ENCODE results near the gene RBM6.
A peak's percentile ranks its signal among the peaks of the same experiment; 100 is the strongest.
"Not testable (repeated sequence)": the region's sequence is repeated elsewhere in the genome, so short reads cannot be mapped to it uniquely, and the experiment has no call there.

RBM6 gene

DNA sequence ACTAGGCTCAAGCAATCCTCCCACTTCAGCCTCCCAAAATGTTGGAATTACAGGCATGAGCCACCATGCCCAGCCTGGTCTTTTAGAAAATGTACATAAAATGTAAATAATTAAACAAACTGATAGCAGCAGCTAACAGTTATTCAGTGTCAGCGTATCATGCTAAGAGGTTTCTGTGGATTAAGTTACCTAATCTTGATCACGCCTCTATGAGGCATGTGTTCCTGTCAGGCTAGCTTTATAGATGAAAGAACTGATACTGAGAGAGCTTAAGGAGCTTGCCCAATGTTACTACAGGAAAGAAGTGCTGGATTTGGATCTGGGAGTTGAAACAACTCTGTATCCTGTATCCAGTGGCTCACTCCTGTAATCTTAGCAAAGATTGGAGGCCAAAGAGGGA is 25.0 kb upstream of the RBM6 start:
- DNase-seq = peak; percentile 44

- no peak for DNase-seq
These were observed 23.3 kb upstream of the RBM6 start for GRCh38 chr3:49916686-49917085.

DNA sequence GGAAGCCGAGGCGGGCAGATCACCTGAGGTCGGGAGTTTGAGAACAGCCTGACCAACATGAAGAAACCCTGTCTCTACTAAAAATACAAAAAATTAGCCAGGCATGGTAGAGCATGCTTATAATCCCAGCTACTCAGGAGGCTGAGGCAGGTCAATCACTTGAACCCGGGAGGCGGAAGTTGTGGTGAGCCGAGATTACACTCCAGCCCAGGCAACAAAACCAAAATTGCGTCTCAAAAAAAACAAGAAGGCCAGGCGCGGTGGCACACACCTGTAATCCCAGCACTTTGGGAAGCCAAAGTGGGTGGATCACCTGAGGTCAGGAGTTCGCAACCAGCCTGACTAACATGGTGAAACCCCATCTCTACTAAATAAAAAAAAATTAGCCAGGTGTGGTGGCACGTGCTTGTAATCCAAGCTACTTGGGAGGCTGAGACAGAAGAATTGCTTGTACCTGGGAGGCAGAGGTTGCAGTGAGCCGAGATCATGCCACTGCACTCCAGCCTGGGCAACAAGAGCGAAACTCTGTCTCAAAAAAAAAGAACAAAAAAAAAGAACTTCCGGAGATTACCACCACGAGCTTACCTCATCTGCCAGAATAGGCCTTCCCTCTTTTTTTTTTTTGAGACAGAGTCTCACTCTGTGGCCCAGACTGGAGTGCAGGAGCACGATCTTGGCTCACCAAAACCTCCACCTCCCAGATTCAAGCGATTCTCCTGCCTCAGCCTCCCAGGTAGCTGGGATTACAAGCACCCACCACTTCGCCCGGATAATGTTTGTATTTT is 22.0 kb upstream of the RBM6 start:
- peak; percentile 72 for DNase-seq

DNA sequence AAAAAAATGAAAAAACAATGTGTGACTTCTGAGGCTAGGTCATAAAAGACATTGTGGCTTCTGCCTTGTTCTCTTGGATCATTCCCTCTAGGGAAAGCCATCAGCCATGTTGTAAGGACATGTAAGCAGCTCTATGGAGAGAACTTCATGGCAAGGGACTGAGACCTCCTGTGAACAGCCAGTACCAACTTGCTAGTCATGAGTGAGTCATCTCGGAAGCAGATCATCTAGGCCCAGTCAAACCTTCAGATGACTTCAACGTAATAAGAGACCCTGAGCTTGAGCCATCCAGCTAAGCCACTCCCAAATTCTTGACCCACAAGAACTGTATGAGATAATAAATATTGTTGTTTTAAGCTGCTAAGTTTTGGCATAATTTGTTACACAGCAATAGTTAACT is 15.3 kb upstream of the RBM6 start:
- no peak for DNase-seq

- DNase-seq = no peak
These were observed 14.5 kb upstream of the RBM6 start for GRCh38 chr3:49925485-49925884.

GRCh38 chr3:49926117-49926728 is 13.7 kb upstream of the RBM6 start:
- DNase-seq = no peak

GRCh38 chr3:49927798-49928197 is 12.2 kb upstream of the RBM6 start:
- no peak for DNase-seq

DNA sequence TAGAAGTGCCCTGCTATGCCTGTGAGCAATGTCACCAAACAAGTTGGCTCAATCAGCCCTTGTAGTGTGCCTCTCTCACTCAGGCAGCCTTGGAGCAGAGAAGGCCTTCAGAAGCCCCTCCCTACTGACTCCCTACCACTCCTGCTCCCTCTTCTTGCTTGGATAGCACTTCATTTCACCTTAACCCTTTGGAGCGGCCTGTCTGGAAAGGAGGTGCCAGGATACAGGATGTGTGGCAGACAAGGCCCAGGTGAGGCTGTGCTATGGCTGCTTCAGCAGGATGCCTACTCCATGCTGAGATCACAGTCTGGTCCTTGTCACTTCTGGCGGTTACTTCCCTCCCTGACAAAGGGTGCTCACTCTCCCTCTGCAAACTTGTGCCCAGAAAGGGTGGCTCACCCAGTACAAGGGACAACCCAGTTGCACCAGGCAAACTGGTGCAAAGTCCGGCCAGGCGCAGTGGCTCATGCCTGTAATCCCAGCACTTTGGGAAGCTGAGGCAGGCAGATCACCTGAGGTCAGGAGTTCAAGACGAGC is 11.4 kb upstream of the RBM6 start:
- DNase-seq = no peak

- peak; percentile 89 for DNase-seq
These were observed 10.4 kb upstream of the RBM6 start, which contains the start of gene MON1A for GRCh38 chr3:49929291-49930167. TSS of gene MON1A (minus strand) at chr3:49929811. CDS start at chr3:49913346, 16,465 bp downstream.

DNA sequence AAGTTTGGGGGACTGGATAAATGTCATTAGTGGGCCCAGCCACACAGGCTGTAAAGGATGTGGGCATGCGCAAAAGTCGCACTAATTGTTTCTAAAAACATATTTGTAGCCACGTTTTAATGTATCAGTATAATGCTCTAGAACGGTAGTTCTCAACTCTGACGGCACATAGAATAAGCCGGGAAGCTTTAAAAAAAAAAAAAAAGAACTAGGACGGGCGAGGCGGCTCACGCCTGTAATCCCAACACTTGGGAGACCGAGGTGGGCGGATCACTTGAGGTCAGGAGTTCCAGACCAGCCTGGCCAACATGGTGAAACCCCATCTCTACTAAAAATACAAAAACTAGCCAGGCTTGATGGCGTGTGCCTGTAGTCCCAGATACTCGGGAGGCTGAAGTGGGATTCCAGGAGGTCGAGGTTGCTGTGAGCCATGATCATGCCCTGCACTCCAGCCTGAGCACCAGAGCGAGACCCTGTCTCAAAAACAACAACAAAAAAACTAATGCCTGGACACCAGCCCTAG is 9.7 kb upstream of the RBM6 start:
- DNase-seq = no peak

- DNase-seq = peak; percentile 20
These were observed 9.0 kb upstream of the RBM6 start for GRCh38 chr3:49930922-49931321.

- DNase-seq = not testable (repeated sequence)
These were observed 7.7 kb upstream of the RBM6 start for GRCh38 chr3:49932281-49932680.

GRCh38 chr3:49937090-49937489 is 2.9 kb upstream of the RBM6 start:
- DNase-seq = peak; percentile 63

DNA sequence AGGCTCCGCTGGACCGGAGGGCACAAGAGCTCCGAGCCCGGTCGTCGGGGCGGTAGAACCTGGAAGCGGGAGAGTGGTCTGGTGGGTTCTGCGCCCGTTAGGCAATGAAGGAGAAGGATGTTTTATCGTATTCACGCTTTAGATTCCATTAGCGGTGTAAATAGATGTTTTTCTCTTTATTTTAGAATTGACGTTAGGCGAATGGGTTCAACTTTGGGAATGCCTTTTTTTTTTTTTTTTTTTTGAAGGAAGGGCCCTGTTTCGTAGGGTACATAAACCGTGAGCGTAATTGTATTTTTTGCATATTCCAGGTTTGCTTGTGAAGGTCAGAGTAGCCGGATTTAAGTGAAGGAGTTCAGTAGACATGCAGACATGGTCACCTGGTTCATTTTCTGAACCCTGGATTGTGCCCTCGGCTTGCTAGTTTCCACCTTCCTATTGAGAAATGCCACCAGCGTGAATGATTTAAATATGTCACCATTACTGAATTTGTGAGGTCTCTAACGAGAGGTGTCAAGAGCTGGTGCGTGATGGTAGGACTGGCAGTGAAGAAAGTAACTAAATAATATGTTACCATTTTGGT is 808 bp downstream of the RBM6 start:
- no peak for DNase-seq

DNA sequence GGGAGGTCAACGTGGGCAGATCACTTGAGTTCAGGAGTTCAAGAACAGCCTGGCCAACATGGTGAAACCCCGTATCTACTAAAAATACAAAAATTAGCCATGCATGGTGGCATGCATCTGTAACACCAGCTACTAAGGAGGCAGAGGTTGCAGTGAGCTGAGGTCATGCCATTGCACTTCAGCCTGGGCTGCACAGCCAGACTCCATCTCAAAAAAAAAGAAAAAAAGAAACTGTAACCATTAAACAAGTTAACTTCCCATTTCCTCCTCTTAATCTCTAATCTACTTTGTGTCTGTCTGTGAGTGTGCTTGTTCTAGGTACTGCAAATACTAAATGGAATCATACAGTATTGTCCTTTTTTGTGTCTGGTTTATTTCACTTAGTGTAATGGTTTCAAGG is 2.7 kb downstream of the RBM6 start:
- DNase-seq = peak; percentile 47

- no peak for DNase-seq
These were observed 13.0 kb downstream of the RBM6 start for GRCh38 chr3:49952924-49953323.

DNA sequence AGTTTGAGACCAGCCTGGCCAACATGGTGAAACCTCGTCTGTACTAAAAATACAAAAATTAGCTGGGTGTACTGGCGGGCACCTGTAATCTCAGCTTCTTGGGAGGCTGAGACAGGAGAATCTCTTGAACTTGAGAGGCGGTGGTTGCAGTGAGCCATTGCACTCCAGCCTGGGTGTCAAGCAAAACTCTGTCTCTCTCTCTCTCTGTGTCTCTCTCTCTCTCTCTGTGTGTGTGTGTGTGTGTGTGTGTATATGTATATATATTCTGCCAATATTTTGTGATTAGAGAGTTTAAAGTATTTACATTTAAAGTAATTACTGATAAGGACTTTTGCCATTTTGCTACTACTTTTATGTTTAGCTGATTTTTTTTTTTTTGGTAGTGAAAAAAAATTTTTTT is 15.7 kb downstream of the RBM6 start:
- no peak for DNase-seq

- no peak for DNase-seq
These were observed 26.4 kb downstream of the RBM6 start for GRCh38 chr3:49966233-49966942.

DNA sequence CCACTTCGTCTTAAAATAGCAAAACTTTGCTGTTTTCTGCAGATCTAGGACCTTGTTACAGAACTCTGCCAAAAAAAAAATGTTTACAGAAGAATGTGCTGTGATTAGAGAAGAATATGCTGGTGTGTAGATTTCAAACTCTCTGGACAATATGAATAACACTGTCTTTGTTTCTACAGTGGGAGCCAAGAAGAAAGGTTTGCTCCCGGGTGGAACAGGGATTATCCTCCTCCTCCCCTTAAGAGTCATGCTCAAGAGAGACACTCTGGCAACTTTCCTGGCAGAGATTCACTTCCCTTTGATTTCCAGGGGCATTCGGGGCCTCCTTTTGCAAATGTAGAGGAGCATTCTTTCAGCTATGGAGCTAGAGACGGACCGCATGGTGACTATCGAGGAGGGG is 27.3 kb downstream of the RBM6 start:
- no peak for DNase-seq

GRCh38 chr3:49968346-49968745 is 28.4 kb downstream of the RBM6 start:
- no peak for DNase-seq

GRCh38 chr3:49972656-49973055 is 32.7 kb downstream of the RBM6 start:
- DNase-seq = no peak

DNA sequence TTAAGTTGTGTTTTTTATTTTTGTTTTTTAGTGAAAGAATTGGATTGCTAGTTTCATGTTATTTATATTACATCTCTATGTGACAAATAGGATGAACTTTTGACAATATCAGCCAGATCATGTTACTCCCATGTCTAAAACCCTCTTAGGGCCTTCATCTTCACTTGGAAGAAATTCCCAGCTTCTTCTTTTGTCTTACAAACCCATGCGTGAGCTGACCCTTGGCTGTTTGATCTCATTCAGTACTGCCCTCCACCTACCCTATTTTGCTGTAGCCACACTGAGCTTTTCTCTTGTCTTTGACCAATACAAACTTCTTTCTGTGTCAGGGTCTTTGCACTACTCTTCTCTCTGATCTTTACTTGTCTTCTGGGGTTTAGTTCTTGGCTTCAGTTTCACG is 37.0 kb downstream of the RBM6 start:
- DNase-seq = no peak
